Neural progenitor cell (in vitro differentiated cells): Measurements from ENCODE around the gene ISCA2. TPM values are rescaled to one million over a fixed set of nuclear protein-coding genes. Genes with fewer than 3 reads are reported as not detected.
"Not testable (repeated sequence)": the region's sequence is repeated elsewhere in the genome, so short reads cannot be mapped to it uniquely, and the experiment has no call there.

ENCODE experiments used
- DNase-seq: peaks from one replicate; pipeline ENCODE4 v3.0.0-alpha.2; 2016; ENCODE audit warnings: low spot score
- H2AFZ ChIP-seq: fragments of 200-600 bp; sonication (generic); replicated peaks from 2 replicates; pipeline ENCODE4 v1.6.1; 2016; ENCODE audit warnings: antibody characterized with exemption
- H3F3A ChIP-seq: fragments of 200-600 bp; sonication (generic); 2 replicates; pipeline ENCODE4 v1.6.1; 2016; ENCODE audit warnings: antibody characterized with exemption, low read depth
- H3K27ac ChIP-seq: fragments of 200-600 bp; sonication (generic); 2 replicates; pipeline ENCODE4 v1.5.1; 2016; ENCODE audit warnings: mild to moderate bottlenecking
- H3K27me3 ChIP-seq: fragments of 200-600 bp; sonication (generic); 2 replicates; pipeline ENCODE4 v1.6.1; 2016; ENCODE audit warnings: mild to moderate bottlenecking, moderate library complexity
- H3K36me3 ChIP-seq: fragments of 200-600 bp; sonication (generic); 2 replicates; pipeline ENCODE4 v1.5.1; 2016
- H3K4me1 ChIP-seq: fragments of 200-600 bp; sonication (generic); 2 replicates; pipeline ENCODE4 v1.6.1; 2016; ENCODE audit warnings: mixed run types
- H3K4me2 ChIP-seq: fragments of 200-600 bp; sonication (generic); 2 replicates; pipeline ENCODE4 v1.6.1; 2016
- H3K4me3 ChIP-seq: fragments of 200-600 bp; sonication (generic); 2 replicates; pipeline ENCODE4 v1.5.1; 2016
- H3K79me2 ChIP-seq: fragments of 200-600 bp; sonication (generic); 2 replicates; pipeline ENCODE4 v1.6.1; 2016; ENCODE audit warnings: low read depth
- H3K9ac ChIP-seq: fragments of 200-600 bp; sonication (generic); 2 replicates; pipeline ENCODE4 v1.6.1; 2016
- H3K9me3 ChIP-seq: fragments of 200-600 bp; sonication (generic); 2 replicates; pipeline ENCODE4 v1.5.1; 2016; ENCODE audit warnings: low read depth
- H4K20me1 ChIP-seq: fragments of 200-600 bp; sonication (generic); 2 replicates; pipeline ENCODE4 v1.6.1; 2016; ENCODE audit warnings: low read depth
- H3K27ac Mint-ChIP-seq: 3 replicates; pipeline ENCODE4 v1.8.0; 2021; ENCODE audit warnings: mixed read lengths
- H3K27me3 Mint-ChIP-seq: 2 replicates; pipeline ENCODE4 v1.8.0; 2022; ENCODE audit warnings: low read depth, mild to moderate bottlenecking, inconsistent platforms, moderate library complexity, mixed read lengths; ENCODE audit not compliant: insufficient read depth
- H3K36me3 Mint-ChIP-seq: 3 replicates; pipeline ENCODE4 v1.8.0; 2021; ENCODE audit warnings: mixed read lengths
- H3K4me1 Mint-ChIP-seq: 3 replicates; pipeline ENCODE4 v1.8.0; 2021; ENCODE audit warnings: mixed read lengths
- H3K4me3 Mint-ChIP-seq: 3 replicates; pipeline ENCODE4 v1.8.0; 2021; ENCODE audit warnings: mild to moderate bottlenecking, moderate library complexity, mixed read lengths
- H3K9me3 Mint-ChIP-seq: 3 replicates; pipeline ENCODE4 v1.8.0; 2020; ENCODE audit warnings: mixed read lengths
- EZH2 ChIP-seq: fragments of 200-600 bp; sonication (generic); IDR thresholded peaks from 2 replicates; pipeline ENCODE4 v1.6.1; 2017; ENCODE audit warnings: antibody characterized with exemption, mild to moderate bottlenecking, moderate library complexity
- EZH2phosphoT487 ChIP-seq: fragments of 200-600 bp; sonication (generic); IDR thresholded peaks from 2 replicates; pipeline ENCODE4 v1.6.1; 2017; ENCODE audit warnings: antibody characterized with exemption
- total RNA-seq: library from RNA; depleted of rRNA; stranded (reverse); fragments of >200 nt; gene quantifications from 2 replicates; pipeline ENCODE4 v1.2.3, GENCODE V29; 2015; ENCODE audit warnings: low replicate concordance
- TF ChIP-seq, protein P1 (sequence below): fragments of 200-600 bp; sonication (generic); IDR thresholded peaks from 2 replicates; pipeline ENCODE4 v1.5.1; 2017; ENCODE audit warnings: antibody characterized with exemption, mild to moderate bottlenecking

The ISCA2 gene, protein sequence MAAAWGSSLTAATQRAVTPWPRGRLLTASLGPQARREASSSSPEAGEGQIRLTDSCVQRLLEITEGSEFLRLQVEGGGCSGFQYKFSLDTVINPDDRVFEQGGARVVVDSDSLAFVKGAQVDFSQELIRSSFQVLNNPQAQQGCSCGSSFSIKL
- 45.5 and 47.0 TPM in 2 replicates for total RNA-seq

- peaks cover 2% of the 10 kb centered on the region for H3K27me3 Mint-ChIP-seq
- peak within 1 kb of the TSS; percentile 69 for H2AFZ ChIP-seq
- H3K9me3 ChIP-seq, result no peaks in the 10 kb centered on the region
- peaks cover 19% of the 10 kb centered on the region for H3F3A ChIP-seq
- H3K27me3 ChIP-seq, result no peaks in the 10 kb centered on the region
- H3K79me2 ChIP-seq, result peaks cover 68% of the 10 kb centered on the region
- H3K4me2 ChIP-seq, result peak within 1 kb of the TSS; percentile 98
- TF ChIP-seq, protein P1, sequence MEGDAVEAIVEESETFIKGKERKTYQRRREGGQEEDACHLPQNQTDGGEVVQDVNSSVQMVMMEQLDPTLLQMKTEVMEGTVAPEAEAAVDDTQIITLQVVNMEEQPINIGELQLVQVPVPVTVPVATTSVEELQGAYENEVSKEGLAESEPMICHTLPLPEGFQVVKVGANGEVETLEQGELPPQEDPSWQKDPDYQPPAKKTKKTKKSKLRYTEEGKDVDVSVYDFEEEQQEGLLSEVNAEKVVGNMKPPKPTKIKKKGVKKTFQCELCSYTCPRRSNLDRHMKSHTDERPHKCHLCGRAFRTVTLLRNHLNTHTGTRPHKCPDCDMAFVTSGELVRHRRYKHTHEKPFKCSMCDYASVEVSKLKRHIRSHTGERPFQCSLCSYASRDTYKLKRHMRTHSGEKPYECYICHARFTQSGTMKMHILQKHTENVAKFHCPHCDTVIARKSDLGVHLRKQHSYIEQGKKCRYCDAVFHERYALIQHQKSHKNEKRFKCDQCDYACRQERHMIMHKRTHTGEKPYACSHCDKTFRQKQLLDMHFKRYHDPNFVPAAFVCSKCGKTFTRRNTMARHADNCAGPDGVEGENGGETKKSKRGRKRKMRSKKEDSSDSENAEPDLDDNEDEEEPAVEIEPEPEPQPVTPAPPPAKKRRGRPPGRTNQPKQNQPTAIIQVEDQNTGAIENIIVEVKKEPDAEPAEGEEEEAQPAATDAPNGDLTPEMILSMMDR, result no peak
- TF ChIP-seq EZH2, result no peak
- H3K9ac ChIP-seq, result peak within 1 kb of the TSS; percentile 90
- peaks cover 9% of the 10 kb centered on the region for H3K4me1 ChIP-seq
- peak; percentile 100 for DNase-seq
- no peak within 1 kb of the TSS for H3K27ac Mint-ChIP-seq
- peaks cover 12% of the 10 kb centered on the region for H3K4me1 Mint-ChIP-seq
- peak within 1 kb of the TSS; percentile 87 for H3K27ac ChIP-seq
- H3K36me3 Mint-ChIP-seq, result peaks cover 5% of the 10 kb centered on the region
- H3K4me3 ChIP-seq, result peak within 1 kb of the TSS; percentile 88
- peaks cover 14% of the 10 kb centered on the region for H3K36me3 ChIP-seq
- peaks cover 22% of the 10 kb centered on the region for H4K20me1 ChIP-seq
- H3K9me3 Mint-ChIP-seq, result no peaks in the 10 kb centered on the region
- no peak within 1 kb of the TSS for H3K4me3 Mint-ChIP-seq
Observed at GRCh38 chr14:74493343-74494261, at the start of gene ISCA2. TSS of gene ISCA2 (plus strand) at chr14:74493765. CDS start at chr14:74493775, 10 bp downstream.

DNA sequence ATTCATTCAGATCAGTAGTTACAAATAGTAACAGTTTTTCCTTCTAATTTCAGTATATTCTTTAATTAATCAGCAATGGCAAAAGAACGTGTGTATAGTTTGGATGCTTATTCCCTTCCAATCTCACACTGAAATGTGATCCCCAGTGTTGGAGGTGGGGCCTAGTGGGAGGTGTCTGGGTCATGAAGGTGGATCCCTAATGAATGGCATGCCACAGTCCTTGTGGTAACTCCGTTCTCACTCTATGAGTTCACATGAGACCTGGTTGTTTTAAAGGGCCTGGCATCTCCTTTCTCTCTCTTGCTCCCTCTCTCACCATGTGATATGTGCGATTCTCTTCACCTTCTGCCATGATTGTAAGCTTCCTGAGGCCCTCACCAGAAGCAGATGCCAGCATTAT, 48.7 kb upstream of the ISCA2 start:
- no peak for DNase-seq
- H3K4me3 Mint-ChIP-seq, result no peak overlapping the region

GRCh38 chr14:74454397-74454796, 39.2 kb upstream of the ISCA2 start:
- not testable (repeated sequence) for H3K27me3 Mint-ChIP-seq, H4K20me1 ChIP-seq, H3K36me3 ChIP-seq, H3K9me3 Mint-ChIP-seq, H3K4me3 Mint-ChIP-seq, H3K27me3 ChIP-seq, H2AFZ ChIP-seq, H3K27ac ChIP-seq, DNase-seq, H3K4me2 ChIP-seq, H3K9me3 ChIP-seq, H3K4me3 ChIP-seq, H3K9ac ChIP-seq, H3K36me3 Mint-ChIP-seq, H3K79me2 ChIP-seq
- Mint-ChIP-seq H3K27ac (peak overlapping the region; percentile 58), H3K4me1 (peaks cover 11% of the 10 kb centered on the region)
- H3K4me1 ChIP-seq, result peaks cover 17% of the 10 kb centered on the region
- peaks cover 16% of the 10 kb centered on the region for H3F3A ChIP-seq

More for the DNA sequence above, 48.7 kb upstream of the ISCA2 start:
- Mint-ChIP-seq H3K9me3 (no peaks in the 10 kb centered on the region), H3K27me3 (peaks cover 4% of the 10 kb centered on the region), H3K4me1 (peaks cover 3% of the 10 kb centered on the region), H3K36me3 (no peaks in the 10 kb centered on the region), H3K27ac (no peak overlapping the region)
- Histone ChIP-seq H3K4me1 (no peaks in the 10 kb centered on the region), H3K27ac (no peak overlapping the region), H3K4me3 (no peak overlapping the region), H3K36me3 (no peaks in the 10 kb centered on the region), H3F3A (peaks cover 10% of the 10 kb centered on the region), H3K9ac (no peak overlapping the region), H3K4me2 (no peak overlapping the region), H3K27me3 (no peaks in the 10 kb centered on the region), H4K20me1 (no peaks in the 10 kb centered on the region), H3K79me2 (no peaks in the 10 kb centered on the region), H3K9me3 (no peaks in the 10 kb centered on the region), H2AFZ (no peak overlapping the region)
- TF ChIP-seq, protein P1, result no peak
- TF ChIP-seq EZH2phosphoT487, result no peak
- TF ChIP-seq EZH2, result no peak
